ENCODE measurements around the gene CD200. TPM values are rescaled to one million over a fixed set of nuclear protein-coding genes. Genes with fewer than 3 reads are reported as not detected.
"Not testable (repeated sequence)": the region's sequence is repeated elsewhere in the genome, so short reads cannot be mapped to it uniquely, and the experiment has no call there.

CD200 gene
- total and polyA plus RNA-seq, 7 donors = 0.59 to 1.5 (median 0.68) TPM

GRCh38 chr3:112395896-112396290, 62.9 kb downstream of the CD200 start:
- Histone ChIP-seq H3K9me3 (peaks cover 2% of the 10 kb centered on the region), H3K36me3 (ENCODE audit: insufficient read depth in 1 of 2, low read depth in 1 of 2) (no peaks in the 10 kb centered on the region), H3K4me3 (no peak overlapping the region), H3K4me1 (no peaks in the 10 kb centered on the region), H3K27me3 (ENCODE audit: insufficient read depth in 3 of 3, low read length in 2 of 3) (no peaks in the 10 kb centered on the region), H3K27ac (no peak overlapping the region)
- intact Hi-C loops (cut with DNase I) = no loop called here
- DNase-seq (no peak), ATAC-seq (no peak)
- WGBS, 3 donors = 0 to 1% (median 0%) methylated on average over 1 of the region's 1 CpG
- no peak for TF ChIP-seq CTCF (IDR thresholded peaks at IDR 0.05)

GRCh38 chr3:112397556-112397955, 64.6 kb downstream of the CD200 start:
- Histone ChIP-seq H3K4me1 (no peaks in the 10 kb centered on the region), H3K4me3 (no peak overlapping the region), H3K9me3 (peaks cover under 1% of the 10 kb centered on the region), H3K27ac (no peak overlapping the region), H3K36me3 (ENCODE audit: insufficient read depth in 1 of 2, low read depth in 1 of 2) (no peaks in the 10 kb centered on the region), H3K27me3 (ENCODE audit: insufficient read depth in 3 of 3, low read length in 2 of 3) (no peaks in the 10 kb centered on the region)
- intact Hi-C loops (cut with DNase I) = no loop called here
- no peak for DNase-seq
- no peak for TF ChIP-seq CTCF (IDR thresholded peaks at IDR 0.05)
- no peak for ATAC-seq

GRCh38 chr3:112399064-112399463, 66.1 kb downstream of the CD200 start:
- Histone ChIP-seq H3K36me3 (ENCODE audit: insufficient read depth in 1 of 2, low read depth in 1 of 2) (no peaks in the 10 kb centered on the region), H3K4me3 (no peak overlapping the region), H3K27me3 (ENCODE audit: insufficient read depth in 3 of 3, low read length in 2 of 3) (no peaks in the 10 kb centered on the region), H3K27ac (no peak overlapping the region), H3K9me3 (no peaks in the 10 kb centered on the region), H3K4me1 (no peaks in the 10 kb centered on the region)
- TF ChIP-seq CTCF (IDR thresholded peaks at IDR 0.05) = no peak
- DNase-seq (no peak), ATAC-seq (no peak)
- 84 to 98% (median 91%) methylated on average over 2 of the region's 2 CpGs for WGBS, 3 donors
- intact Hi-C loops (cut with DNase I) = no loop called here

GRCh38 chr3:112399554-112399953, 66.6 kb downstream of the CD200 start:
- 91 to 93% (median 92%) methylated on average over 5 to 6 of the region's 6 CpGs for WGBS, 3 donors
- H3K9me3 ChIP-seq; H3K4me3 ChIP-seq; ATAC-seq; intact Hi-C loops (cut with DNase I); H3K36me3 ChIP-seq (ENCODE audit: insufficient read depth in 1 of 2, low read depth in 1 of 2); H3K4me1 ChIP-seq; H3K27ac ChIP-seq; DNase-seq; H3K27me3 ChIP-seq (ENCODE audit: insufficient read depth in 3 of 3, low read length in 2 of 3): not testable (repeated sequence)

- H3K36me3 ChIP-seq (ENCODE audit: insufficient read depth in 1 of 2, low read depth in 1 of 2); ATAC-seq; H3K27me3 ChIP-seq (ENCODE audit: insufficient read depth in 3 of 3, low read length in 2 of 3); H3K4me3 ChIP-seq; H3K9me3 ChIP-seq; intact Hi-C loops (cut with DNase I); DNase-seq; H3K4me1 ChIP-seq; H3K27ac ChIP-seq: not testable (repeated sequence)
- 93 to 95% (median 95%) methylated on average over 5 of the region's 5 CpGs for WGBS, 3 donors
Observed at GRCh38 chr3:112400317-112400716, 67.4 kb downstream of the CD200 start.

GRCh38 chr3:112401617-112402016, 68.7 kb downstream of the CD200 start:
- H3K27me3 ChIP-seq (ENCODE audit: insufficient read depth in 3 of 3, low read length in 2 of 3) = no peaks in the 10 kb centered on the region
- no peaks in the 10 kb centered on the region for H3K4me1 ChIP-seq
- H3K9me3 ChIP-seq = no peaks in the 10 kb centered on the region
- no peak overlapping the region for H3K27ac ChIP-seq
- no peak overlapping the region for H3K4me3 ChIP-seq
- no peak for DNase-seq
- intact Hi-C loops (cut with DNase I) = no loop called here
- no peaks in the 10 kb centered on the region for H3K36me3 ChIP-seq (ENCODE audit: insufficient read depth in 1 of 2, low read depth in 1 of 2)
- TF ChIP-seq CTCF (IDR thresholded peaks at IDR 0.05) = no peak
- WGBS, 3 donors = 77 to 84% (median 77%) methylated on average over 2 of the region's 2 CpGs
- ATAC-seq = no peak

Data from psoas muscle (tissue), 8 donors.